Kidney (tissue), 14 donors: ENCODE results near the gene IFT27. TPM values are rescaled to one million over a fixed set of nuclear protein-coding genes. Genes with fewer than 3 reads are reported as not detected.

ENCODE experiments used
- DNase-seq, 5 donors: peaks; one replicate each; pipeline ENCODE4 v3.0.0-alpha.2; 2013 to 2020
- FAIRE-seq: peaks from 2 replicates; lab custom pipeline; 2012; peaks lifted over from hg19 to GRCh38; lab: Jason Lieb, UNC
- H3K27ac ChIP-seq, 2 donors: one replicate each; pipeline ENCODE4 v1.7.0; 2013; ENCODE audit warnings: low read depth in 2 of 2, low read length in 2 of 2, inconsistent platforms in 1 of 2
- H3K27me3 ChIP-seq: one replicate; pipeline ENCODE4 v1.7.1; 2013; ENCODE audit warnings: low read length, inconsistent platforms; ENCODE audit not compliant: control insufficient read depth, insufficient read depth
- H3K36me3 ChIP-seq, 3 donors: one replicate each; pipeline versions ENCODE4 v1.7.0 to v1.7.1; 2013; ENCODE audit warnings: low read length in 3 of 3, control low read depth in 1 of 3, inconsistent platforms in 1 of 3; ENCODE audit not compliant: insufficient read depth in 3 of 3, control insufficient read depth in 2 of 3
- H3K4me1 ChIP-seq, 3 donors: one replicate each; pipeline versions ENCODE4 v1.7.0 to v1.7.1; 2013; ENCODE audit warnings: low read length in 3 of 3, inconsistent platforms in 1 of 3, low read depth in 1 of 3; ENCODE audit not compliant: control insufficient read depth in 2 of 3, insufficient read depth in 2 of 3
- H3K4me3 ChIP-seq, 3 donors: one replicate each; pipeline versions ENCODE4 v1.7.0 to v1.8.1; 2013; ENCODE audit warnings: low read length in 3 of 3, control low read depth in 1 of 3, inconsistent platforms in 1 of 3
- H3K9ac ChIP-seq, 3 donors: one replicate each; pipeline versions ENCODE4 v1.7.0 to v1.7.1; 2013; ENCODE audit warnings: low read length in 3 of 3, control low read depth in 1 of 3, inconsistent platforms in 1 of 3
- H3K9me3 ChIP-seq, 3 donors: one replicate each; pipeline versions ENCODE4 v1.7.0 to v1.7.1; 2013; ENCODE audit warnings: low read length in 3 of 3, control low read depth in 1 of 3, inconsistent platforms in 1 of 3; ENCODE audit not compliant: control insufficient read depth in 2 of 3, insufficient read depth in 1 of 3
- intact Hi-C: fragments of 100-400 bp; cut with DNase I; formaldehyde crosslinking; loops from one replicate; pipeline ENCODE4 v1.11.1; 2022
- polyA plus RNA-seq: library from polyadenylated mRNA; stranded (reverse); fragments of 350-450 nt; fragmentation: Illumina TruSeq; extraction: RNeasy Lipid Tissue Mini Kit (QIAGEN cat#74804); gene quantifications from one replicate; pipeline ENCODE4 v1.2.3, GENCODE V29; 2014; ENCODE audit warnings: low read depth, low replicate concordance; ENCODE audit not compliant: insufficient read depth
- total RNA-seq: library from RNA; stranded (reverse); fragmentation: NEBNext Ultra II Directional; extraction: Animal tissue kit (Norgen Biotek cat#: 25700); gene quantifications from one replicate; pipeline ENCODE4 v1.2.1, GENCODE V29; 2021
- TF ChIP-seq, protein P1 (sequence below): IDR thresholded peaks from 3 replicates; pipeline ENCODE4 v1.5.1; 2012; ENCODE audit warnings: mild to moderate bottlenecking, moderate library complexity, borderline replicate concordance; ENCODE audit not compliant: insufficient read depth; ENCODE audit errors: extremely low read depth
- donor health status: control.
- donor health status: control.
- donor health status: control.
- donor health status: control.
- donor health status: control.
- donor health status: DM: yes; HTN: yes; CAD: no.
- donor health status: Normal renal cell carcinoma (clear cell type).

The IFT27 gene
- total and polyA plus RNA-seq, 2 donors from 2014 or later: 33.1 to 52.7 TPM

- FAIRE-seq: no peak
- Histone ChIP-seq H3K9me3 (peaks cover 0 to 2% (median 0%) of the 10 kb centered on the region in 3 donors), H3K36me3 (no peaks in the 10 kb centered on the region), H3K27me3 (no peaks in the 10 kb centered on the region), H3K4me3 (no peak overlapping the region), H3K9ac (no peak overlapping the region), H3K4me1 (no peaks in the 10 kb centered on the region), H3K27ac (no peak overlapping the region)
- TF ChIP-seq, protein P1, sequence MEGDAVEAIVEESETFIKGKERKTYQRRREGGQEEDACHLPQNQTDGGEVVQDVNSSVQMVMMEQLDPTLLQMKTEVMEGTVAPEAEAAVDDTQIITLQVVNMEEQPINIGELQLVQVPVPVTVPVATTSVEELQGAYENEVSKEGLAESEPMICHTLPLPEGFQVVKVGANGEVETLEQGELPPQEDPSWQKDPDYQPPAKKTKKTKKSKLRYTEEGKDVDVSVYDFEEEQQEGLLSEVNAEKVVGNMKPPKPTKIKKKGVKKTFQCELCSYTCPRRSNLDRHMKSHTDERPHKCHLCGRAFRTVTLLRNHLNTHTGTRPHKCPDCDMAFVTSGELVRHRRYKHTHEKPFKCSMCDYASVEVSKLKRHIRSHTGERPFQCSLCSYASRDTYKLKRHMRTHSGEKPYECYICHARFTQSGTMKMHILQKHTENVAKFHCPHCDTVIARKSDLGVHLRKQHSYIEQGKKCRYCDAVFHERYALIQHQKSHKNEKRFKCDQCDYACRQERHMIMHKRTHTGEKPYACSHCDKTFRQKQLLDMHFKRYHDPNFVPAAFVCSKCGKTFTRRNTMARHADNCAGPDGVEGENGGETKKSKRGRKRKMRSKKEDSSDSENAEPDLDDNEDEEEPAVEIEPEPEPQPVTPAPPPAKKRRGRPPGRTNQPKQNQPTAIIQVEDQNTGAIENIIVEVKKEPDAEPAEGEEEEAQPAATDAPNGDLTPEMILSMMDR: no peak
- no peak for DNase-seq
- intact Hi-C loops: no loop called here
Observed at GRCh38 chr22:36738416-36739020, 37.4 kb downstream of the IFT27 start.

DNA sequence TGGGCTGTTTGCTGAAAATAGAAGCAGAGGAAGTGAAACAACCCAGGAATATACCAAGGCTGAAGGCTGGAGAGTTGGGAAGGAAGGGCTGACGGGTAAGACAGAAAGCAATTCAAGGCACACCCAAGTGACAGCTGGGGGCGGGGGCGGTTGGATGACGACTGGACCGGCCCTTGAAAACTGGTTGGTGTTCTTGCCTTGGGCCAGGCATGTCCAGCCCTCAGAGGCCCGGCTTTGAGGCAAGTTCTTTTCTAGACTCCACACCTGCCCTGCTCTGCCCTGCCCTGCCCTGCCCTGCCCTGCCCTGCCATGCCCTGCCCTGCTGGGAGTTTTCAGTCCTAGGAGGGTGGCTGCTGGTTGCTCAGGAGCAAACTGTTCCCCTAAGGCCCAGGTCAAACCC is 38.1 kb downstream of the IFT27 start:
- H3K27me3 ChIP-seq: no peaks in the 10 kb centered on the region
- DNase-seq: no peak
- no peak overlapping the region for H3K4me3 ChIP-seq
- intact Hi-C loops: no loop called here
- no peaks in the 10 kb centered on the region for H3K4me1 ChIP-seq
- H3K36me3 ChIP-seq: no peaks in the 10 kb centered on the region
- TF ChIP-seq, protein P1: no peak
- no peak overlapping the region for H3K27ac ChIP-seq
- FAIRE-seq: no peak
- H3K9me3 ChIP-seq: peaks cover 0 to 2% (median 0%) of the 10 kb centered on the region in 3 donors
- no peak overlapping the region for H3K9ac ChIP-seq

- Histone ChIP-seq H3K27me3 (no peaks in the 10 kb centered on the region), H3K9me3 (peaks cover 0 to 2% (median 0%) of the 10 kb centered on the region in 3 donors), H3K36me3 (no peaks in the 10 kb centered on the region), H3K9ac (no peak overlapping the region), H3K4me1 (no peaks in the 10 kb centered on the region), H3K27ac (no peak overlapping the region), H3K4me3 (no peak overlapping the region)
- TF ChIP-seq, protein P1: no peak
- no peak for FAIRE-seq
- no peak for DNase-seq
- intact Hi-C loops: no loop called here
Observed at GRCh38 chr22:36736701-36737320, 39.1 kb downstream of the IFT27 start.
